ENCODE data around the gene TGFBRAP1.

- TF ChIP-seq CTCF (IDR thresholded peaks at IDR 0.05) (no peak), POLR2A (IDR thresholded peaks at IDR 0.05) (no peak)
Observed at GRCh38 chr2:105257981-105258380, 71.6 kb downstream of the TGFBRAP1 start.
